Limb (tissue), 2 donors: Measurements from ENCODE around the gene TRABD2B.

Source experiments
- DNase-seq, 2 donors: peaks; one replicate each; pipeline ENCODE4 v3.0.0-alpha.2; 2016; ENCODE audit errors: extremely low spot score in 2 of 2

Gene TRABD2B

DNA sequence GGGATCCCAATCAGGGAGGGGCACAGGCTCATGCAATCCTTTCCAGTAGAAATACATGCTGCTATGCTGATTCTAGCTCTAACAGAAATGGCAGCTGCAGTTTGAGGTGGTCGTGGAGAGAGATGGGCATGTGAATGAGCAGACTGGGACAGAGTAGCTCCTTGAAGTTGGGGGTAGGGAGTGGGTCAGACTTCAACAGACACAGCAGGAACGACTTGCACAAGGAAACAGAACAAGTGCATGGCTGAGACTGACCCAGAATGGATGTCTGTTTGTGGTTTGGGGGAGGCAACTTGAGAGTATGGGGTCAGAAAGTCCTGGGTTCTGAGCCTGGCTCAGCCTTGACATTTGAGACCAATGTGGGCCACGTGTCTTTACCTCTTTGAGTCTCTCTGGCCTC, 25.1 kb upstream of the TRABD2B start:
- no peak for DNase-seq

DNA sequence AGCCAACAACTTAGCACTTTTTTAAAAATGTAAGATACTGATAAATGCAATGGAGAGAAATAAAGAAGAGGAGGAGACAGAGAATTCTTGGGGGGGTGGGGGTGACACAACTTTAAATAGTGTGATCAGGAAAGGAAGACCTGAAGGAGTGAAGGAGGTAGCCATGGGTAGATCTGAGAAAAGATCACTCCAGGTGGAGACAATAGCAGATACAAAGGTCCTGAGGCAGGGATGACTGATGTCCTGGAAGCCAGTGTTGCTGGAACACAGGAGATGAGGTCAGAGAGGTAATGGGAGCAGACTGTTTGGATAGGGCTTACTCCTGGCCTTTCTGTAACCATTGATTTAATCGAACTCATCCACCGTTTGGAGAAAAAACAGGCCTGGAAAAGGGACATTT, 24.6 kb upstream of the TRABD2B start:
- no peak for DNase-seq

DNA sequence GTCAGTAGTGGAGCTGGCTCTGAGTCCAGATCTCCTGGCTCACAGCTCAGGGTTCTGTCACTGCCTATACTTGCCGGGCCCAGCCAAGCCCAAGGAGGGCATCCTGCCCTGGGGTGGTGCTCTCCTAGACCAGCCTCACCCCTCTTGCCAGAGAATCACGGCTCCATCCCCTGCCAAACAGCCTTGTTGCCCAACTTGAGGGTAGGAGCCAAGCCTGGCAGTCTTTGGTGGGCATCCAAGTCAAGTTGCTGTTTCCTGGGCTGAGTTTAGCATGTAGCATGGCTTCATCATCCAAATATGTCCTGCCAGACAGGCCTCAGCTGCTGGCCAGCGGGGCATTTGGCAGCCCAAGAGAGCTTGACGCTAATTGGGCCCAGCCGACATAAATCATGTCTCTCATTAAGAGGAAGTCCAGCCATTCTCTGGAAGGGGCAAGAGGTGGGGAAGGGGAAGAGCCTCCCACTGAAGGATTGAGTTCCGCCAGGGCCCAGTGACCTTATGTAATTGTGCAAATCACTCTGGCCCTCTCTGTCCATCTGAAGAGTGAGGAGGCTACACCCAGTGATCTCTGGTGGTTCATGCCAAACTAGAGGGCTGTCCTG, 22.6 kb upstream of the TRABD2B start:
- no peak for DNase-seq

DNA sequence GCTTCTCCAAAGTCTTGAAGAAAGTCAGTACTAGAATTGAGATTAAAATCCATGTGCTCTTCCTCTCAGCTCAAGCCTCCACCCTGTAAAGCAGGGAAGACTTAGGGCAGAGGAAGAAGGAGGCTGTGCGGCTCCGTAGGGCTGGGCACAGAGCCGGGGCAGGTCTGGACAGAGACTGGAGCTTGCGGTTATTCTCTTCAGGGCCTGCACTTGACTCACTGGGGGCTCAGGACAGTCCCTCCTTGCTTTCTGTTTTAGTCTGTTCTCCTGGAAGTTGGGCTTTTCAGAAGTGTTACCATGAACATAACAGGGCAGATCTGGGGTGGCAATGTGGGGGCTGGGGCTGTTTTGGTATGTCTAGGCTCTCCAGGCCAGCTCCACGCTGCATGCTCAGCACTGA, 21.6 kb upstream of the TRABD2B start:
- DNase-seq: no peak

DNA sequence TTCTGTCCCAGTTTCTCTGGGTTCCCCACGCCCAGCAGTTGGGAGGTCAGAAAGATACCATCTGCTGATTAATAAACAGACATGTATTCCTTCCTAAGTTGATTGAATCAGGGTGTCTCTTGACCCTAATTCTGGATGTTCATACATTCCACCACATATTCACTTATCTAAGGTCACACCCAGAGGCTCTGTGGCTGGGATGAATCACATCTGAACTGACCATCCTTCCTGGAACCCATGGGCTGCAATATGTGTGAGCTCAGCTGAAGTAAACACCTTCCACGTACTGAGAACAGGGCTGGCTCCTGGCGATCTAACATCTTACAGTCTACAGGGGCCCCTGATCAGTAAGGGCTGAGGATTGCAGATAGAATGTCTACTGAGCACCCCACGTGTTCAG, 20.5 kb upstream of the TRABD2B start:
- no peak for DNase-seq

DNA sequence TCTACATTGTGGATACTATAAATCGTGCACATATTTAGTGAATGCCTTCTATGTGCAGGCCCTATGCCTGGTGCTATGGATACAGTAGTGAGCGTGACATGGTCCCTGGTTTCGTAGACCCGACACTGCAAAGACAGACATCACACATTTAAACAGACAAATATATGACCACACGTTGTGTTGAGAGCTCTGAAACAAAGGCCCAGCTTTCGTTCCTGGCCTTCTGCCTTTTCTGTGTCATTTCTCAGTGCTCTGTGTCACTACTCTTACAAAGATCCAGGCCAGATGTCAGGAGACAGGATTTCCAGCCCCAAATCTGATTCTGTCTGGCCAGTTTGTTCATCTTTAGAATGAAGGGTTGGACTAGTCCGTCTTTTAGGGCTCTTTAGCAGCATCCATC, 19.3 kb upstream of the TRABD2B start:
- DNase-seq: no peak

DNA sequence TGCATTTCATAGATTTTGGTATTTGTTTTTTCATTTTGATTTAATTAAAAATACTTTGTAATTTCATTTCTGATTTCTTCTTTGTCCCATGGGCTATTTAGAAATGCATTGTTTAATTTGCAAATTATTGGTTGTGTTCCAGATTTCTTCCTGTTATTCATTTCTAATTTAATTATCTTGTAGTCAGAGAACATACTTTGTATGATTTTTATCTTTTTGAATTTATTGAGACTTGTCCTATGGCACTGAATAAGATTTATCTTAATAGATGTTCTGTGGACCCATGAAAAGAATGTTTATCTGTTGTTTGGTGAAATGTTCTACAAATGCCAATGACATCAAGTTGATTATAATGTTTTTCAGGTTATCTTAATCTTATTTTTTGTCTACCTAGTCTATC, 16.1 kb upstream of the TRABD2B start:
- no peak for DNase-seq

DNA sequence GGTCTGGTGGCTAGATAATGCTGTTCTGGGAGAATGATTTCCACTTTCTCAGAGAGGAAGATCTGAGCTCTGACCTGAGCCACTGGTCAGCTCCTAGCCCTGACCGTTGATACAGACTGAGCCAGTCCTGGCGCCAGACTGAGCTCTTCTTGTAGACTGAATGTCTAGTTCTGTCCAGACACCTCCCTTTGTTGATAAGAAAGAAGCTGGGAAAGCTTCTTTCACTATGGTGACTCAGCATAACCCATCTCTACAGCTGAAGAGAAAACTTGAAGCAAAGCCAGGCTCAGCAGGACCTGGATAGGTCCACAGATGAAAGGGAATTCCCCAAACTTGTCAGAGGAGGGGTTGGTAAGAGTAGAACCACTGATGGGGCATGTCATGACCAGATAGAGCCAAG, 9.9 kb upstream of the TRABD2B start:
- no peak for DNase-seq

DNA sequence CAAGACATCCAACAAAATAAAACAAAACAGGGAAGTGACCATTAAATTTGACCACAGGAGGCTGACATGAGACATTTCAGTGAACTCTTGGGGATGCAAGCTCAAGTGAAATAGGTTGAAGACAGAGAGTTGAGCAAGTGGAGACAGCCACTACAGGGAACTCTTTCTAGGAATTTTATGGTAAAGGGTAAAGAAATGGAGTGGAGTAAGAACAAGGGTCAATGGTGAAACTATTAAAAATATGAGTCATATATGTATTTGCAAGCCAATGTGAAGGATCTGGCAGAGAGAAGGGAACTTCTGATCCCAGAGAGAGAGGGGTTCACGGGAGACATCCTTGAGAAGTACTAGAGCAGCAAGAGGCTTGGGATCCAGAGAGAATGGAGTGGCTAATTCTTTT, 9.1 kb upstream of the TRABD2B start:
- DNase-seq: no peak

DNA sequence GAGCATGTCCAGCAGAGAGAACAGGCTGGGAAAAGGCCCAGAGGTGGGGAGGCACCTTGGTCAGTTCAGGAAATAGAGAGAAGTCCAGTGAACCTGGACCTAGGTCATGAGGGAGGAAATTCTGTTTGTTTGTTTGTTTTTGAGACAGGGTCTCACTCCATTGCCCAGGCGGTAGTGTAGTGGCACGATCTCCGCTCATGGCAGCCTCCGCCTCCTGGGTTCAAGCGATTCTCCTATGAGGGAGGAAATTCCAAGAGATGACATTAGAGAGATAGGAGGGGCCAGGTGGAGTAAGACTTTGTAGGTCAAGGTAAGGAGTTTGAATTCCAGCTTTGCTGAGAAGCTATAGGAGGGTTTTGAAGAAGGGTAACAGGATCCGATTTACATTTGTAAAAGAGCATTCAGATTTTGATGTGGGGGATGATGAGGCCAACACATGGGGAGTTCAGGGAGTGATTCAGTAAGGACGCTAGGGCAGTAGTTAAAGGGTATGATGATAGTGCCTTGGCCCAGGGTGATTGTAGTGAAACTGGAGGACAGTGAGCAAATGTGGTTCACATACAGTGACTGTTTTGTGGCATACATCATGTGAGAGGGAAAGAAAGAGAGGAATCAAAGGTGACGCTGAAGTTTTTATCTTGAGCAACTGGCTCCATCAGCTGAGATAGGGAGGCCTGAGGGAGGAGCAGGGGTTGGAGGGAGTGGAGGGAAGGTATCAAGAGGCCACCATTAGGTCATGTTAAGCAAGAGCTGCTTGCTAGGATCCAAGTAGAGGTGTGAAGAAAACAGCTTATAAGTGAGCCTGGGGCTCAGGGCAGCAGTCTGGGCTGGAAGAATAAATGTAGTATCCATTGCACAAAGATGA, 8.3 kb upstream of the TRABD2B start:
- DNase-seq: no peak

DNA sequence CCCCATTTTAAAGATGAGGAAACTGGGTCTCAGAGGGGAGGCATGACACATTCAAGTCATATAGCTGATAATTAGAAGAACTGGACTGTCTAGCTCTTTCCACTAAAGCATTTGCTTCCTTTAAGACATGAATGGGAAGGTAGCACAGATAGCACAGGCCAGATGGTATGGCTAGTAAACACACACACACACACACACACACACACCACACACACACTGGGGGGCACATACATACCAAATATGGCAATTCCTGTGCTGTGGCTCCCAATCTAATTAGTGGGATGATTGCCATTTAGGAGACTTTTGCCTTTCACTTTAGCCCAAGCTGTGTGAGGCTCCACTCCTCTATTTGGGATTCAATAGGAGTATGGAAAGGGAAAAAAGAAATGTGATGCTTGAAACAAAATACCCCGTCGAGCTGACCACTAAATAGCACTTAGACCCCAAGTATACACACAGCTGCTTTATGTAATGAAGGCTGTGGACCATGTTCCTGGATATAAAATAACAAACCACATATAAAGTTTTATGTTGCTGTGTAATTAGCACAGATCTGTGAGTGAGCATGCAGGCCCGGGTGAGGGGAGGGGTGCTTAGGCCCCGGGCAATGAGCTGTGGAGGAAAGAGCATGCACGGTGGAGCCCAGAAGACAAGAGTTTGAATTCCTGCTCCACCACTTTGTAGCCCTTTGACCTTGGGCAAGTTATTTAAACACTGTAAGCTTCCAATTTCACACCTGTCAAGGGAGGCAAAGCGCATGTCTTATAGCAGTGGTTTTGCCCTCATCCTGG, 6.8 kb upstream of the TRABD2B start:
- no peak for DNase-seq

DNA sequence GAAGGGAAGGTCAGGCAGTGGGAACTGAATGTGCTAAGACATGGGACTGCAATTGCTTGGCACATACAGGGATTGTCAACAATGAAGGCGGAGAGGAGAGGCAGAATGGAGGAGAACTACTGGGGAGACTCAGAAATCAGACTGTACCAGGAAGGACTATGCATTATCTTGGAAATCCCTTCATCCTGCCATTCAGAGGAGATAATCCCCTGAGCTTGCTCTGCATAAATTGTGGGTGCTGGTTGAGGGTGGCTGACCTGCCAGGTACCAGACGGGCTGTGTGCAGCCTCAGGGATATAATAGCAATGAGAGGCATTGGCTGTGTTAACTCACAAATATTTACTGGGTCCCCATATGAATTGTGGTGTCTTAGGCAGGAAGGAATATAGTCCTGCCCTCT, 5.0 kb upstream of the TRABD2B start:
- DNase-seq: no peak

DNA sequence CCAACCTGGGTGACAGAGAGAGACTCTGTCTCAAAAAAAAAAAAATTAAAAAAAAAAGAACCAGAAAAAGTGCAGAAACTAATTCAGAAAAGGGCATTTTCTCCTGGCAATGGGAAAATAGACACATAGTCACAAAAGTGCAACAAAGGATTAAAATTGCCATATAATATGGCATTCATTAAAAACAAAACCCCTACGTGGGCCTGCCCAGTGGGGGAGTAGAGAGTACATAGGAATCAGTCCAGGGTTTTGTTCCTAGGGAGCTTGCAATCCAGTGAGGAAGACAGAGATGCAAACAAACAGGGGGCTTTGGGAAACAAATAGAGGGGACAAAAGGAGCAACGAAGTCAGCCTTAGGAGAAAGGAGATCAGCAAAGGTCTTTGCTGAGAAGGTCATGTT, 4.5 kb upstream of the TRABD2B start:
- DNase-seq: no peak

DNA sequence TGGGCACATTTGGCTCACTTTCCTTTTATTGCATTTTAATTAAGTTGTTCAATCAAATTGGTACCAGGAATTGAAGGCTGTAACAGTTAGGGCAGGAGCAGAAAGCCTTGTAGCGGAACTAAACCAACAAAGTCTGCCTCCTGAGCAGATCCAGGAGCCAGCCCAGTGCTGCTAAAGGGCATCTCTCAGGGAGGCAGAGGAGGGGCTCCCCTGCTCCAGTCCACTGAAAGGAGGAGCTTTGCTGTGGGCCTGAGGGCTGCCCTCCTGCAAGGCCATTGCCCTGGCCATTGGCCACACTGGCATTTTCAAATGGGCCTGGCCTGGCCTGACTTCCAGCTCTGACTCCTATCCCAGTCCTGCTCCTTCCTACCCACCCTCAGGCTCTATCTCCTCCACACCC, 3.7 kb upstream of the TRABD2B start:
- DNase-seq: peak in 1 of 2 donors; percentile 21

DNA sequence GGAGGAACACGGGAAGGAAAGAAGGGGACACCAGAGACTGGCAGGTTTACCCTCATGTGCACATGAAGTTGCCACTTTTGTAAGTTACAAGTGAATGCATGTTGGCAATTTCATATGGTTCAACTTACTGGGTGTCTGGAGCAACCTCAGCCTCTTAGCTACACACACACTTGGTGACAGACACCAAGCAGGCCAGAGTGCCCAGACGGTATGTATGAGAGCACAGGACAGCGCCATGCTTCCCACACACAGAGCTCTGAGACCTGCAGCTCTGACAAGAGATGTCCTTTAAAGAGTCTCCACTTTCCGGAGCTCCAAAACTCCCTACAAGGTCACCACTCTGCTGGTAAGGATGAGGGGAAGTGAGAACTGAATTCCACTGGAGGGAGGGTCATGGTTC, 1.9 kb upstream of the TRABD2B start:
- no peak for DNase-seq

DNA sequence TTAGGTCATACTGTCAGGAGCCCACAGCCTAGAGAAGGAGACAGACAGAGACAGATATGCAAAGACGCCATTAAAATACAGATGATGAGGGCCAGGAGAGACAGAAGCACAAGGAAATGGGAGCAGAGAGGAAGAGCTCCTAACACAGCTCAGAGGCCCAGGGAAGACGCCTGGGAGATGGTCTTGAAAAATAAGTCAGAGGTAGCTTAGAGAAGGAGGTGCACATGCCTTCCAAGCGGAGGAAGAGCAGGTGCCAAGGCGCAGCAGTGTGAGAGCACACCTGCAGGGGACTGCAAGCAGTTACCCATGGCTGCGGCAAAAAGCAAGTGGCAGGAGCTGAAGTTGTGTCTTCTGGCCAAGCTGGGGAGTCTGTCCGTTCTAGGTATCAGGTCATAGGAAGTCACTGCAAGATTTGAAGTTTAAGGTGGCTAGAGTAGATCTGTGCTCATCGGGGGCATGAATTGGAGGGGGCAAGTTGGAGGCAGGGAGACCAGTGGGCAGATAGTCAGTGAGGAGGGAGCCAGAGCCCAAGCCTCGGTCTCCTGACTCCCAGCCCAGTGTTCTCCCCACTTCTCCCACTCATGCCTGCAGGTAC, 1.3 kb upstream of the TRABD2B start:
- no peak for DNase-seq

DNA sequence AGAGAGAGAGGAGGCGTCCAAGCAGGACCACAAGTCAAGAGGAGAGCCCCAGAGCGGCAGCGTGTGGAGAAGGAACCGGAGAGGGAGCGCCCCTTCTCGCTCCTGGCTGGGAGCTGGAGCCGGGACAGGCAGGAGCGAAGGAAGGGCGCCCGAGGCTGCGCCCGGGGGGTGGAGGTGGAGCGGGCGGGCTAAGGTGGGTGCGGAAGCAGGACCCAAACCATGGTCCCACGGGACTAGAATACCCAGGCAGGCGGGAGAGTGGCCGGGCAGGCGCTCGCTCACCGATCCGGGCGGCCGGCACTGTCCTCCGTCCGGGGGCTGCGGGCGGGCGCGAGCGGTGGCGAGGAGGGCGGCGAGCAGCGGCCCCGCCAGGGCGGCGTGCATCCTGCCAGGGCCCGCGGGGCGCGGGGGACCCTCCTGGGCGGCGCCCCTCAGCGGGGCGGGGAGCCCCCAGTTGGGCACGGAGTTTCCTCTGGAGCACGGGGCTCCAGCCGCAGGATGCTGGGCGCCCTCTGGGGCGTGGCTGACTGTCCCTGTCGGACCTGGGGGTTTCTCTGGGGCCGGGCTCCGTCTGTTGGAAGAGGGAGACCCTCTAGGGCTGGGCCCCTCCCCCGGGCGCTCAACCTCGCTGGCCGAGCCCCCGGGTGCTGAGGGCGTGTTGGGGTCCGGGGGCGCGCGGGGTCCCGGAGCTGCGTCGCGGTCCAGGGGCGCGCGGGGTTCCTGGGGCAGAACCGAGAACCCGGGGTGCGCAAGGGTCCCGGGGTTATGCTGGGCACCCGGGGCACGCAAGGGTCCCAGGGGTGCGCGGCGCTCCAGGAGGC, 569 bp downstream of the TRABD2B start:
- peak in 1 of 2 donors; percentile 60 for DNase-seq

DNA sequence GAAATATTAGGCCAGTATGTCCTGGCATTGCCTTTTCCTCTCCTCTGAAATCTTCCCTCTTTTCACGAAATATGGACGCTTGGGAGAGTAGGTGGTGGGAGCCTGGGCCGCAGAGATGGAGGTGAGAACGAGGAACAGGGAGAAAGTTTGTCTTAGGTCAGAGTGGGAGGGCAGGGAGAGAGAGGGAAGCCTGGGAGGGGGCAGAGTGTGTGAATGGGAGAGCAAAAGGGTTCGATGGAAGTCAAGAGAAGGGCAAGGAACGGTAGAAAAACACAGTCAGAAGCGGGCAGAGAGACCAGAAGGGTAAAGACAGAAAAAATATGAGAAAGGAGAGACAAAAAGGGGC, 1.2 kb downstream of the TRABD2B start:
- DNase-seq: no peak

DNA sequence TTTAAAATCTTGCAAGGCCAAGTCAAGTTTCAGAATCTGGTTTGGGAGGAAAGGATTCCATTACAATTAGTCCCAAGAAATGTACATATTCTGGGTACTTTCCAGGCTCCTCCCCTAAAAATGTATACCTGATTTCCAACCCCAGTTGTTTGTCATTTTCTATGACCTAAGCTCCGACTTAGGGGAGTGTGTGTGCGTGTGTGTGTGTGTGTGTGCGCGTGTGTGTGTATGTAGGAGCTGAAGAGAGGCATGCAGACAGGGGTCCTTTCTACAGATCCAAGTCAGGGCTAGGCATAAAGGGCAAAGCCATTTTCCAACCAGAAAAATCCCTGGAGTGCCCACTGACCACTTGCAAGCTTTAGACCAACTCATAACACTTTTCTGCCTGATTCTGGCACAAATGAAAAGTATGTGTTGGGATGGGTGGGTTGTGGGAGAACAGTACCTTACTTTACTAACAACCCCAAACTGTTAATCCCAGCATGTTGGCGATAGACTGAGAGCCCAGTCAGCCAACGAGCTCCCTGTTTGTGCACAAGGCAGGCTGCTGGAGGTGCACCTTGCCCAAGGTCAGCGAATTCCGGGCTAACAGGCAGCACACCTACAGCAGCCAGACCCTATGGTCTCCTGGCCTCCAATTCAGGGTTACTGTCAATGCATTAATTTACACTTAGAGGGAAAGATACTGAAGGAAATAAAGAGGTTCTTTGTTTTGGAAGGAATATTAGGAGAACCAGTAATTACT, 1.7 kb downstream of the TRABD2B start:
- no peak for DNase-seq

DNA sequence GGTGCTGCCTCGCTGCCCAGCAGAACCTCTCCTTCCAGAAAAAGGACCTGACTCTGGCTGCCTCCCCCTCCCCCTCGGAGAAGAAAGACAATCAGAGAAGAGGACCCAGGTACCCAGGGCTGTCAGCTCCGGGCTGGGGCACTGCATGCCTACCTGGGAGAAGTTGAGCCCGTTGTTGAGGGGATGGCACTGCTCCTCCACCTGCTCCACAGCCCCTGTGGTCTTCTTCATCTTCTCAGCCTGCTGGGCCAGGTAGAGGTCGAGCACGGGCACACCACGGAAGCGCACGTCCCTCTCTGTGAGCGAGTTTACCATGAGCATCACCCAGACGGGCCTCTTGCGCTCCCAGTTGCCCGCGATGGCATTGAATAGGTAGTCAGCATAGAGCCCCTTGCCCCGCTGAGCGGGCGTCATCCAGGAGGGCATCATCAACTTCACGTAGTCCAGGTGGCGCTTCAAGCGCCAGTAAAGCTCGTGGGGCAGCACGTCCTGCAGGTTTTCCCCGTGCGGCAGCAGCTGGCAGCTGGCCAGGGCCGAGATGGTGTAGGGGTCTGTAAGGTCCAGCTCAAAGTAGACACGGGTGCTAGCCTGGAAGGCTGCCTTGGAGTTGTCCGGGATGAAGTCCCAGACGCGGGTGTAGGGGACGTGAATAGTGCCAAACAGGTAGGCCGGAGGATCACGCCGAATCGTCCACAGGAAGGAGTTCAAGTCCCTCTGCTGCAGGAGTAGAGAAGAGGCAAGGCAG, 3.1 kb downstream of the TRABD2B start:
- DNase-seq: no peak
